ENCODE measurements around the gene SIRT7.

The SIRT7 gene

DNA sequence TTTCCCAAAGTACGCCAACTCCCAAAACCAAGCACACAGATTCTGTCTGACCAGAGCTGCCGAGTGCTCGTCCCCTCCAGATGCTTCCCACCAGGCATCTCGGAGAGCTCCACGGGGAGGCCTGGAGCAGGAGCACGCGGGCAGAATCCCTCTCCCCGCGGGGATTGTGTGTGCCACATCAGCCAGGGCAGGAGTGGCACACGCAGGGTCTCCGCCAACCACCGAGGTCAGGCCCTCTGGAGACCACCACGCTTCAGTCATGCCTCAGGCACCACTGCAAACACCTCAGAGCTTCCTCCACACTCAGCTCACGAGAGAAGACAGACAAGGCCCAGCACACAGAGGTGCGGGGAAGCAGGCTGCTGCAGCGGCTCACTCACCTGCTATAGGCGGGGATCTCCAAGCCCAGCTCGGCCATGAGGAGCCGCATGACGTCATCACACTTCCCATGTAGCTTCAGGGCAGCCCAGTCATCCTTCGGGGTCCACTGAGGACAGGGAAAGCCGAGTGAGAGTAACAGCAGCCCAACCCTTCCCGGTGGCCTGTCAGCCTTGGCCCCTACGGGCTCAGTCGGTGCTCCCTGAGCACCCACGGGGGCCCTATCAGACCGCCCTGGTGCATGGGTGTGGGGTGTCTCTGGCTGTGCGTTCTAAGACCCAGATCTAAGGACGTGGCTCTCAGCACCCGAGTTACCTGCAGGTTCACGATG lies 4.4 kb downstream of the SIRT7 start:
- H3K4me2 ChIP-seq, result no peak overlapping the region
- H3K36me3 ChIP-seq, result peaks cover 46 to 65% (median 53%) of the 10 kb centered on the region in 11 experiments
- peaks cover 62 to 95% (median 82%) of the 10 kb centered on the region in 11 experiments for H4K20me1 ChIP-seq
- H3K9ac ChIP-seq, result peak overlapping the region in 1 of 11 experiments; percentile 24; a peak in 1 of 22 replicates
- no peak overlapping the region for H3K27ac ChIP-seq
- no peaks in the 10 kb centered on the region for H3K9me3 ChIP-seq (replicated peaks in 1 of 11)
- no peak overlapping the region for H3K4me3 ChIP-seq
- H3K4me1 ChIP-seq, result peaks cover 33 to 62% (median 48%) of the 10 kb centered on the region in 10 experiments
- no peak for TF ChIP-seq Cebpa-rat (IDR thresholded peaks at IDR 0.05)
- no peaks in the 10 kb centered on the region for H3K27me3 ChIP-seq

DNA sequence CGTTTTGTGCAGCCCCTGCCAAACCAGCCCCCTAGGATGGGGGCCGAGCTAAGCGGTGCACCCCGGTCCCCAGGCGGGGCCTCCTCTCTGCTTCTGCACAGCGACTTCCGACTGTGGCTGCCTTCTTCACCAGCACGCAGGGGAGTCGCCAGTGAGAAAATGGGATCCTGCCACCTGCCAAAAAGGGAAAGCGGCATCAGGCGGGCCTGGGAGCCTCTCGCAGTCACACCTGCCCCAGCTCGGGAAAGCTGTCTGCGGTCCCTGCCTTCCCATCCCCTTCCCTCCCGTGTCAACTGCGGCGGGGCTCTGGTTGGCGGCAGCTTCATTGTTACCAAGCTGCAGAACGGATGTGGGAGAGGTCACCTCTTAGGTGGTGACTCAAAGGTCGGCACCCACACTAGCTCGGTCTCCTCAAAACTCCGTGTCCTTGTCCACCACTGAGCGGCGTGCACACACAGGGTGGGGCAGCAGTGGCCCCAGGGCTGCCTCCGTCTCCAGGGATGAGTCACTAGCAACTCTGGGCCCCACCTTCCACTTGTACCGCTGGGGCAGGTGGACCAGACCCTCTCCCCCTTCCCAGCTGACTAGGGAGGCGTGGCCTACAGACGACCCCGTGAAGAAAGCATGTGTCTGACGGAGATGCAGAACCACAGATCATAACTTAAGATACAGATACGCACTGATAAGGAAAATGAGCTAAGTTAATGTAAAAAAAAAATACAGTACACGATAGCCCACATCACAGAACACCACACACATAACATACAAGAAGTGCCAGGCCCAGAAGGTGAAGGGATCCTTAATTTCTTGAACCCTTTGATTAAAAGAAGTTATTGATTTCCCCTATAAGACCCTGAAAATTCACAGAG lies 5.3 kb downstream of the SIRT7 start:
- TF ChIP-seq Cebpa-rat (IDR thresholded peaks at IDR 0.05), result no peak
- H3K4me1 ChIP-seq, result peaks cover 27 to 64% (median 46%) of the 10 kb centered on the region in 10 experiments
- no peaks in the 10 kb centered on the region for H3K9me3 ChIP-seq (replicated peaks in 1 of 11)
- peak overlapping the region in 1 of 11 experiments; percentile 64; a peak in 1 of 22 replicates for H3K4me2 ChIP-seq
- no peak overlapping the region for H3K4me3 ChIP-seq
- H3K27me3 ChIP-seq, result no peaks in the 10 kb centered on the region
- peaks cover 57 to 95% (median 81%) of the 10 kb centered on the region in 11 experiments for H4K20me1 ChIP-seq
- 0 out of 22 replicates have a peak overlapping the region, but pooled peaks of 1 of the 11 experiments have one; percentile 24 for H3K9ac ChIP-seq
- H3K27ac ChIP-seq, result no peak overlapping the region
- peaks cover 46 to 73% (median 62%) of the 10 kb centered on the region in 11 experiments for H3K36me3 ChIP-seq

DNA sequence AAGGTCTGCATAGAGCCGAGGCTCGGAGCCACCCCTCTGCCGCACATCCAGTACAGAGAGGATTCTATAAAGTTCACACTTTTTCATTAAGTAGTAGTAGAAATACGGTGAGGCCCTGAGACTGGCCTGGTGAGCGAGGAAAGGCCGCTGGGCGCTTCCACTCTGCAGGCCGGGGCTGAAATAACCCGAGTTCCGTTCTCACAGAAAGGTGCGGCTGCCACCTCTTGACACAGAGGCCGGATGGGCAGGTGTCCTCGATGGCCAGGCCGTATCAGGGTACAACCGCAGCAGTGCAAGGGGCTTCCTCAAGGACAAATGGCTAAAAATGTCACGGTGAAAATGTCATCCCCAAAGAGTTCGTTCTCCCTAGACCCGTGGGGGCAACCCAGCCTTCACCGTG lies 6.0 kb downstream of the SIRT7 start:
- Histone ChIP-seq H4K20me1 (peaks cover 52 to 95% (median 81%) of the 10 kb centered on the region in 11 experiments), H3K4me3 (peak overlapping the region in 2 of 10 experiments; percentile 20 to 21; a peak in 1 of 20 replicates), H3K36me3 (peaks cover 46 to 80% (median 69%) of the 10 kb centered on the region in 11 experiments), H3K27ac (no peak overlapping the region), H3K4me1 (peaks cover 25 to 67% (median 42%) of the 10 kb centered on the region in 10 experiments), H3K9me3 (replicated peaks in 1 of 11) (no peaks in the 10 kb centered on the region), H3K27me3 (no peaks in the 10 kb centered on the region), H3K9ac (no peak overlapping the region), H3K4me2 (peak overlapping the region; percentile 7 to 82 (median 64); a peak in 16 of 22 replicates)
- TF ChIP-seq Cebpa-rat (IDR thresholded peaks at IDR 0.05), result no peak

DNA sequence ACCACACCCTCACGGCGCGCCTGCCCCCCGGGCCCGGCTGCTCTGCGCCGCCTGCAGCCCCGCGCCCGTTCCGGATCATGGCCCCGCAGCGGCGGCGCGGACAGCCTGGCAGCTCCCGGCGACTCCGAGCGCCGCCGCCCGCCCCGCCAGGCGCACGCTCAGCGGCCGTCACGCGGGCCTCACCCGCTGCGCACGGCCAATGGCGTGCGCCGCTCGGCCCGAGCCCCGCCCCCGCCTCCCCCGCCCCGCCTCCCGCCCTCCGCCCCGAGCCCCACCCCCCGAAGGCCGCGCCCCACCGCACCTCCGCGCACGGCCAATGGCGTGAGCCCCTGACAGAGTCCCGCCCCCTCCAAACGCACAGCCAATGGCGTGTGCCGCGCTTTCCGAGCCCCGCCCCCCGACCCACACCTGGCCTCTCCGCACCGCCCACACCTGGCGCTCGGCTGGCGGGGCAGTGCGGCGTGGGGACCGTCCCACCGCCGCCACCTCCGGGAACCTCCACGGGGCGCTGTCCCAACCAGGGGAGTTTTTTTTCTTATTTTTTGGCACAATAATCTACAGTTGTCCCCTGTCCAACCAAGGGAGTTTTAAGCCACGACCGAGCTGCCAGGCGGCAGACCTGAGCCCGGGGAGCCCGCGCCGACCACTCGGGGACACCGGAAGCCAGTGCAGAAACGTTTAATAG lies 6.6 kb downstream of the SIRT7 start, which contains the start of gene PCYT2:
PCYT2 (minus strand) TSS at position 123 of the 685 bp plus-strand sequence; CDS start at position 79, 44 bp downstream.
- Histone ChIP-seq H3K4me3 (peak within 1 kb of the TSS; percentile 69 to 95 (median 86)), H3K9ac (peak within 1 kb of the TSS; percentile 71 to 88 (median 82)), H4K20me1 (peaks cover 46 to 95% (median 80%) of the 10 kb centered on the region in 11 experiments), H3K9me3 (replicated peaks in 1 of 11) (no peaks in the 10 kb centered on the region), H3K27ac (peak within 1 kb of the TSS in 9 of 11 experiments; percentile 35 to 63 (median 56); a peak in 16 of 22 replicates), H3K4me2 (peak within 1 kb of the TSS; percentile 82 to 100 (median 96)), H3K36me3 (peaks cover 52 to 80% (median 73%) of the 10 kb centered on the region in 11 experiments), H3K4me1 (peaks cover 20 to 64% (median 37%) of the 10 kb centered on the region in 10 experiments), H3K27me3 (no peaks in the 10 kb centered on the region)
- no peak for TF ChIP-seq Cebpa-rat (IDR thresholded peaks at IDR 0.05)

DNA sequence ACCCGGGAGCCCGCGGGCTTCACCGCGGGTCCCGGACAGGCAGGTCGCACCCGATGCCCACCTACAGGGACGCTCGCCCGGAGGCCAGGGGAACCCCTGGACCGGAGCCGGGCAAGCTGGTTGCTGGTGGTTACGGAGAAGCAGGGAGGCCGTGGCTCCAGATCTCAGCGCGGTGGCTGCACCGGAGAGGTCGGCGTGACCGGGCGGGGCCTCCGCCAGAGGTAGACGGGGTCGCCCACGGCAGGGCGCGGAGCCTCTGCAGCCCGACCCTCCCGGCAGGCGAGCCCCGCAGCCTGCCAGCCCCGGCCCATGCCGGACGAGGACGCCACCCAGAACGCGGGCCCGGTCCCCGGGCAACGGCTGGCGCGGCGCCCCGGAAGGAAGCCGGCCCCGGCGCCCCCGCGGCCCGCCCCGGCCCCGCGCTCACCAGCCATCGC lies 7.1 kb downstream of the SIRT7 start:
- Histone ChIP-seq H3K36me3 (peaks cover 53 to 81% (median 73%) of the 10 kb centered on the region in 11 experiments), H3K4me2 (peak overlapping the region; percentile 82 to 100 (median 96)), H3K9me3 (replicated peaks in 1 of 11) (no peaks in the 10 kb centered on the region), H3K27ac (peak overlapping the region in 9 of 11 experiments; percentile 35 to 63 (median 56); a peak in 16 of 22 replicates), H3K9ac (peak overlapping the region; percentile 71 to 88 (median 82)), H3K27me3 (no peaks in the 10 kb centered on the region), H3K4me3 (peak overlapping the region; percentile 69 to 95 (median 86)), H3K4me1 (peaks cover 14 to 59% (median 35%) of the 10 kb centered on the region in 10 experiments), H4K20me1 (peaks cover 40 to 95% (median 79%) of the 10 kb centered on the region in 11 experiments)
- no peak for TF ChIP-seq Cebpa-rat (IDR thresholded peaks at IDR 0.05)

DNA sequence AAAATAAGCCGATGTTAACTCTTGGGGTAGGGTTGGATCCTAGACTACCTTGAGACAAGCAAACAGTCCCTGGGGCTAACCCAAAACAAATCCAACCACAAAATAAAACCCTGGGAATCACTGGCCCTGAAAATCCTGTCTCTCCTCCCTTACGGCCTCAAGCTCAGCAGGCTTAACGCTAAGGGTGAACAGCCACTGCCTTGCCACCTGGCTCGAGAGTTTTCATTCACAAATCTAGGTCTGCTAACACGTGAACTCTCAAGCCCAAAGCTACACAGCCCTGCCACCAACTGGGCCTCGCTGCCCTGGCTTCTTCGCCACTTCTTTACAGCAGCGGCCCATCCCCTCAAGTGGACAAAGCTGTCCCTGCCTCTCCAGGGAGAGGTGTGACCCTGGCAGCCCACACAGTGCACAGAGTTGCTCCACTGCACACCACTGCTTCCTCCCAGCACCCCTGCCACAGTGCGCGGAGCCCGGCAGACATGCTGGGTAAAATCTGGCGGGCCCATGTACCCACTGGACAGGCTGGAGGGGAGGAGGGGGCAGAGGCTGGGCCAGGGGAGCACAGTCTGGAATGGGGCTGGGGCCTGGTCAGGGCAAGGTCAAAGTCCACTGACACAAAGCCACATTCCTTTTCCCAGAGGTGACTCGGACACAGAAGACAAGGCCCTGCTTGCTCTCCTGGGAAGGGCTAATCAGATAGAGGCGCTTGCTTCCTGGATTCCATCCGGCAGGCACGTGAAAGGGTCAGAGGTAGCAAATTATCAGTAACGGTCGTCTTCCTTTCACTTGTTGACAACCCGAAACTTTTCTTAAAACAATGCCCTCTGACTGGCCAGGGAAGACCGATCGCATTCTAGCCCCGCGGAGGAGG lies 7.8 kb downstream of the SIRT7 start:
- H3K4me1 ChIP-seq, result peaks cover 13 to 59% (median 39%) of the 10 kb centered on the region in 10 experiments
- no peak for TF ChIP-seq Cebpa-rat (IDR thresholded peaks at IDR 0.05)
- H3K27me3 ChIP-seq, result no peaks in the 10 kb centered on the region
- peak overlapping the region; percentile 71 to 88 (median 82) for H3K9ac ChIP-seq
- H3K4me3 ChIP-seq, result peak overlapping the region; percentile 69 to 95 (median 86)
- H3K4me2 ChIP-seq, result peak overlapping the region; percentile 82 to 100 (median 96)
- peaks cover 48 to 81% (median 69%) of the 10 kb centered on the region in 11 experiments for H3K36me3 ChIP-seq
- H3K27ac ChIP-seq, result peak overlapping the region in 9 of 11 experiments; percentile 35 to 63 (median 56); a peak in 16 of 22 replicates
- peaks cover 34 to 95% (median 79%) of the 10 kb centered on the region in 11 experiments for H4K20me1 ChIP-seq
- no peaks in the 10 kb centered on the region for H3K9me3 ChIP-seq (replicated peaks in 1 of 11)

DNA sequence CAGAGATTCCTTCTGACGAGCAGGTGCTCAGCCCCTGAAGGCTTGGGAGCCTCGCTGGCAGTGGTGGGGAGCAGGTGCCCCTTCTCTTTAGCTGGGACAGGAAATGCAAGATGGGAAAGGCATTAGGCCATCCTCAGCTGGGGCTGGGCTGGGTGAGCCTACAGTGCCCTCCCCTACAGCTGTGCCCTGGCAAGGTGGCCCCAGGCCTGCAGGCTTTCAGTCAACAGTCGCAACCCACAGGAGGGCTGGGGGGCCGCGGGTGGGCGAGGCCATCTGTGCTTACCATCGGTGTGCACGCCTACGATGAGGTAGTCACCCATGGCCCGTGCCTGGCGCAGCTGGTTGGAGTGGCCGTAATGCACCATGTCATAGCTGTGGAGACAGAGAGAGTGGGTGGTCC lies 8.7 kb downstream of the SIRT7 start:
- Histone ChIP-seq H3K4me3 (no peak overlapping the region), H3K27ac (no peak overlapping the region), H3K9ac (peak overlapping the region in 7 of 11 experiments; percentile 77 to 88 (median 84); a peak in 8 of 22 replicates), H3K4me1 (peaks cover 20 to 64% (median 48%) of the 10 kb centered on the region in 10 experiments), H3K36me3 (peaks cover 42 to 81% (median 62%) of the 10 kb centered on the region in 11 experiments), H3K4me2 (peak overlapping the region; percentile 82 to 100 (median 96); a peak in 17 of 22 replicates), H3K9me3 (replicated peaks in 1 of 11) (no peaks in the 10 kb centered on the region), H4K20me1 (peaks cover 29 to 95% (median 79%) of the 10 kb centered on the region in 11 experiments; a peak in 21 of 22 replicates), H3K27me3 (peaks cover 0 to 7% (median 3%) of the 10 kb centered on the region in 11 experiments; a peak in 9 of 22 replicates)
- no peak for TF ChIP-seq Cebpa-rat (IDR thresholded peaks at IDR 0.05)
